Large intestine (tissue), 3 donors: ENCODE results near the gene ITGB8. TPM values are rescaled to one million over a fixed set of nuclear protein-coding genes. Genes with fewer than 3 reads are reported as not detected.

Source experiments
- DNase-seq, 2 donors: peaks; one replicate each; pipeline versions ENCODE4 v3.0.0 to v3.0.0-alpha.2; 2013
- H3K27ac ChIP-seq: one replicate; pipeline ENCODE4 v1.5.1; 2013; ENCODE audit warnings: low read length
- H3K27me3 ChIP-seq: 2 replicates; pipeline ENCODE4 v1.6.1; 2013; ENCODE audit warnings: low read length; ENCODE audit not compliant: control insufficient read depth, insufficient read depth
- H3K36me3 ChIP-seq: 2 replicates; pipeline ENCODE4 v1.6.1; 2013; ENCODE audit warnings: low read length; ENCODE audit not compliant: control insufficient read depth, insufficient read depth
- H3K4me1 ChIP-seq: one replicate; pipeline ENCODE4 v1.6.1; 2013; ENCODE audit warnings: low read length; ENCODE audit not compliant: control insufficient read depth, insufficient read depth
- H3K4me3 ChIP-seq: one replicate; pipeline ENCODE4 v1.5.1; 2013; ENCODE audit warnings: low read length
- H3K9me3 ChIP-seq: one replicate; pipeline ENCODE4 v1.6.1; 2013; ENCODE audit warnings: mild to moderate bottlenecking, low read depth, low read length, moderate library complexity; ENCODE audit not compliant: control insufficient read depth
- WGBS: methylation state at CpG from one replicate; pipeline ENCODE4 v1.1.5; 2013; ENCODE audit warnings: low lambda C conversion rate; ENCODE audit not compliant: insufficient coverage; 5-methylcytosine and 5-hydroxymethylcytosine counted together
- polyA plus RNA-seq: library from polyadenylated mRNA; unstranded; fragments of 120-200 nt; gene quantifications from one replicate; pipeline ENCODE4 v1.2.1, GENCODE V29; 2013

The ITGB8 gene
- polyA plus RNA-seq, 1 donor: 26.8 TPM

DNA sequence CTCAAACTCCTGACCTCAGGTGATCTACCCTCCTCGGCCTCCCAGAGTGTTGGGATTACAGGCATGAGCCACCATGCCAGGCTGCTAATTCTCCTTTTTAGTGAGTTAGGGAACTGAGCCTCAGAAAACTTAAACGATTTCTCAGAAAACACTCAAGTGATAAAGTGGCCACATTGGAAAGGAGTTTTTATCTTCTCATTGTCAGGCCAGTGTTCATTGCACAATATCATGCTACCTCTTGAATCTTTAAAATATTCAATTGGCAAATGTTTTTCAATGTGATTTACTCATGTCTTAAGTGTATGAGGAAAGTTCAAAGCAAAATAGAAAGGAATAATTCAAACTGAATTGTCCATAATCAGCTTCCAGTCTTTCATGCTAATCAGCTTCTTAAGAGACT, 80.7 kb downstream of the ITGB8 start:
- Histone ChIP-seq H3K9me3 (no peaks in the 10 kb centered on the region), H3K4me1 (peaks cover 12% of the 10 kb centered on the region), H3K4me3 (no peak overlapping the region), H3K27me3 (no peaks in the 10 kb centered on the region), H3K27ac (no peak overlapping the region), H3K36me3 (peaks cover 22% of the 10 kb centered on the region)
- DNase-seq: no peak
- 100% methylated on average over 1 of the region's 2 CpGs for WGBS

DNA sequence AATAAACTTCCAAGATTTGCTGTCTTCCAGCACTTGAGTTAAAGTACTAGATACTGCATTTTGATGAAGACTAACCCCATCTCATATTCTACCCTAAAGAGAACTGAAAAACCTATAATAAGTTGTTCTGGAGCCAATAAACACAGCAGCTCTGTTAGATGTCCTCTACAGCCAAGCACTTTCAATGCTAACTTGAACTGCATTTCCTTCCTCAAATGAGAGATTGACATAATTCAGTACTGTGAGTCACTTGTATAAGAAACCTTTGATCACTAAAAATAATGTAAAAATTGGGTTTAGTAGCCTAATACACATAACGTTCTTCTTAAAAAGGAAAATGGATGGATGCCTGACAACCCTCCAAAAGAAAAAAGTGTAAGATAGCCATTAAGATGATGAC, 81.3 kb downstream of the ITGB8 start:
- no peak overlapping the region for H3K4me3 ChIP-seq
- no peaks in the 10 kb centered on the region for H3K9me3 ChIP-seq
- no peaks in the 10 kb centered on the region for H3K27me3 ChIP-seq
- no peak overlapping the region for H3K27ac ChIP-seq
- peaks cover 14% of the 10 kb centered on the region for H3K4me1 ChIP-seq
- H3K36me3 ChIP-seq: peaks cover 20% of the 10 kb centered on the region
- WGBS: 90% methylated on average over 1 of the region's 1 CpG
- no peak for DNase-seq

DNA sequence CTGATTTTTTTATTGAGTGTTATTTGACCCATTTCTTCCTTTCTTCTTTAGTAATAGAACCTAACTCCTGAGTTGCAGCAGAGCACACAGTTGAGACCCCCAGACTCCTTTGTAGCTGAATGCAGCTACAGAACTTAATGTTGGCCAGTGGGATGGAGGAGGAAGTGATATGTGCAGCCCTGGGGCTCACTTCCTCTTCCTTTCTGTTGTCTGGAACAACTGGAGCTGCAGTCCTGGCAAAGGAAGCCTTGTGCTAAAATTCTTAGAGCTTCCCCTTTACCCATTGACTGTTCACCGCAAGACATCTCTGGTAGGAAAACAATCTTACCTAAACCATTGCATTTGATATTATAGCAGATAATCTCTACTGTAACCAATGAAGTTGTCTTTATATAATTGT, 86.6 kb downstream of the ITGB8 start:
- WGBS: 100% methylated on average over 1 of the region's 1 CpG
- Histone ChIP-seq H3K4me1 (peaks cover 11% of the 10 kb centered on the region), H3K27ac (peak overlapping the region; percentile 25), H3K9me3 (no peaks in the 10 kb centered on the region), H3K4me3 (no peak overlapping the region), H3K27me3 (no peaks in the 10 kb centered on the region), H3K36me3 (no peaks in the 10 kb centered on the region)
- DNase-seq: peak in 1 of 2 donors; percentile 13

DNA sequence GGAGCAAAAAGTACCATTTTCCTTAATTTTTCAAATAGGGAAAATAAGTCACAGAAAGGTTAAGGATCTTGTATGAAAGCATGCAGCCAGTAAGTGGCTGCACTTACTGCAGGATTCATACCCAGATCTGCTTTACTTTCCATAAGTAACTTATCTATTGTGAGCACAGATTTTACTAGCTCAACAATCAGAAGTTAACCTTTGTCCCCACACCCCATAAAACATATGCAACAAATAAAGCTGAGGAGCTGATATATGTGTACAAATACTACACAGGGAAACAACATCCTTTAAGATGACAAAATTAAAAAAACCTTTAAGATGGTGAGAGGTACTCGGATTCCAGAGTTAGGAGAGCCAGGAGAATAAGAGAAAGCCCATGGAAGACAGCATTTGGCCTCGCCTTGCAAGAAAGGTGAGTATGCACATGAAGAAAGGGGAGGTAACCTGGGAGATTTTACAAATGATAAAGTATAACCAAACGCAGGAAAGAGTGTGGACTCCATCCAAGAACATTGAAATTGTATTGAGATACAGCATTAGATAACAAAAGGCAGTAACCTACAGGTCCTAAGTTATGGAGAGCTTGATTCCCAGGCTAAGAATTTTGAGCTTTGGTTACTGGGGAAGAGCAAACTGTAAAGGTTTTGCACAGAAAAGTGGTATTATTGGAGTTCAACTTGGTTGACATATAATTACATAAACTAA, 87.1 kb downstream of the ITGB8 start:
- Histone ChIP-seq H3K36me3 (no peaks in the 10 kb centered on the region), H3K4me1 (peaks cover 11% of the 10 kb centered on the region), H3K4me3 (no peak overlapping the region), H3K27ac (peak overlapping the region; percentile 25), H3K9me3 (no peaks in the 10 kb centered on the region), H3K27me3 (no peaks in the 10 kb centered on the region)
- DNase-seq: peak; percentile 51 to 82
- WGBS: 59% methylated on average over 2 of the region's 3 CpGs

DNA sequence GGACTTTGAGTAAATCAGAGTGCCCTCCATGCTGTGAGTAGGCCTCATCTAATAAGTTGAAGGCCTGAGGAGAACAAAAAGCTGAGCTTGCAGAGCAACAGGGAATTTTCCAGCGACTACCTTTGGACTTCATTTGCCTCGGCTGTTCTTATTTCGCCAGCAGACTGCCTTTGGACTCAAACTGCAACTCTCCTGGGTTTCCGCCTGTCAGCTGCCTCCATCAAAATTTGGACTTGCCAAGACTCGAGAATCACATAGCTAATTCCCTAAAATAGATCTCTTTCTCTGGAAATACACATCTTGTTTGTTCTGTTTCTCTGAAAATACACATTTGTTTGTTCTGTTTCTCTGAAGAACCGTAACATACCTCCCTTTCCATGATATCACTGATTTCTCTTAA, 93.8 kb downstream of the ITGB8 start:
- WGBS: 100% methylated on average over 3 of the region's 6 CpGs
- H3K27me3 ChIP-seq: no peaks in the 10 kb centered on the region
- no peaks in the 10 kb centered on the region for H3K9me3 ChIP-seq
- no peak overlapping the region for H3K4me3 ChIP-seq
- H3K27ac ChIP-seq: no peak overlapping the region
- no peaks in the 10 kb centered on the region for H3K4me1 ChIP-seq
- no peaks in the 10 kb centered on the region for H3K36me3 ChIP-seq
- DNase-seq: peak in 1 of 2 donors; percentile 34

DNA sequence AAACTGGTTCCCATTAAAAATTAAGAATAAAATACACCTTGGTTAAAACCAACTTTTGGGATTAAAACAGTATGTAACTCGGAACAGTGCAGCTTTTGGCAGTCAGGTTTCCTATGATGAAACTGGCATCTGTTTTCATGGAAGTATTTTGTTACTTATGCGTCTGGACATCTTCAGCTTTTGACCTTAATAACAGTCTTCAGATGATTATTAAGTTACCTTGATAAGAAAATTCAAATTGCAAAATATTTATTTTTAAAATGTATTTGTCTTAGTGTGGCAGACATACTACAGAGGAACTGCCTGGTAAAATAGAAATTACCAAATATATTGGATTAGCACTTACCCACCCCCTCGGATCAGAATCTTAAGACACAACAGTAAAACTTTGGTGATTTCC, 100.0 kb downstream of the ITGB8 start:
- Histone ChIP-seq H3K36me3 (no peaks in the 10 kb centered on the region), H3K27ac (no peak overlapping the region), H3K4me1 (no peaks in the 10 kb centered on the region), H3K9me3 (no peaks in the 10 kb centered on the region), H3K4me3 (no peak overlapping the region), H3K27me3 (no peaks in the 10 kb centered on the region)
- WGBS: no CpG with 5 or more reads among the region's 3 CpGs
- DNase-seq: no peak

DNA sequence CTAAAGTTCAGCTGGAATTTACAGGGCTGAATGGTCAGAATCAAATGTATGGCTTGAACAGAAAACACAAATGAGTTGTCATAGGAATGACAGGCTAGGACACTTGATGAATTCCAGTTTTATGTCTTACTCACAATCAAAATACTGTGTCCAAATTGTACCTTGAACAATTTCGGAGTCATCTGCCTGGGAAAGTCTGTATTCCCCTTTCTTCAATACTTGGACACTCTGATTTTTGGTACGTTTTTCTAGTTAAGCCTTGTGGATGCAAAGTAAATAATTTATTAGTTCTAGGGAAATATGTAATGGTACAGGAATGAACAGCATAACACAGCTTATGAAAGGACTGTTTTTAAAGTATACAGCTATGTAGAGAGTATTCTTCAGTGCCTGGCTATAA, 100.4 kb downstream of the ITGB8 start:
- no peak for DNase-seq
- Histone ChIP-seq H3K9me3 (no peaks in the 10 kb centered on the region), H3K4me1 (no peaks in the 10 kb centered on the region), H3K4me3 (no peak overlapping the region), H3K27ac (no peak overlapping the region), H3K36me3 (no peaks in the 10 kb centered on the region), H3K27me3 (no peaks in the 10 kb centered on the region)
- WGBS: 67% methylated on average over 1 of the region's 2 CpGs

DNA sequence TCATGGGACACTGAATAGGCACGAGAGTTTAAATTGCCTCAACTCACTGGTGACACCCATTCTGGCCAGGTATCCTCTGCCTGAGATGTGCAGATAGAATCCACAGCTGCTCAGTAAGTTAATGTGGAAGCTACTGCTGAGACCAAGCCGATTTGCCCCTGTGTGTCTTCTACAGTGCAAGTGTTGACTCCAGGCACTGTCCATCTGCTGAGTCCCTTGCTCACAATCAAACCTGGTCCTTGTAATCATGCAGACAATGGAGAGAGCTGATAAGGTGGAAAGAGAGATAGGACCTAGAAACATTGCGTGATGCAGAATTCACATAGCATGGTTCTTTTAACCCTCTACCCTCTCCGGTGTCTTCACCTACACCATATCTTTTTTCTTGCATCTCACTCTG, 101.4 kb downstream of the ITGB8 start:
- H3K4me3 ChIP-seq: no peak overlapping the region
- no peaks in the 10 kb centered on the region for H3K9me3 ChIP-seq
- no peak for DNase-seq
- H3K4me1 ChIP-seq: no peaks in the 10 kb centered on the region
- no peaks in the 10 kb centered on the region for H3K27me3 ChIP-seq
- no peak overlapping the region for H3K27ac ChIP-seq
- WGBS: 100% methylated on average over 1 of the region's 4 CpGs
- no peaks in the 10 kb centered on the region for H3K36me3 ChIP-seq

DNA sequence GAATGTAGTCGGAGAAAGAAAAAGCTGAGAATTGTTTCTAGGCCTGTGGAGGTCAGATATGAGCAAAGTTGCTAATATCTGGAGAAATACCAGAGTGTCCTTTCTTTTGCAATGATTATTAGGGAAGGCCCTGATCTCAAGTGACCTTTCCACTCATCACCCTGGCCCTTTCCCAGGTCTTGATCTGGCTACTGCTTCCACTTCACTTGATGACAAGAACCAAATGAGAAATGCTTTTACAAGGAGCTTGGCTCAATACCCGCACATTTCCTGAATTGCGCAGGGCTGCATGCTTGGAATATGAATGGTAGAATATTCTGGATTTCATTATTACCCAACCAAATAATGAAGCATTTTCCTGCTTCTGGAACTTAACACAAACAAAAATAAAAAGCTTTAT, 104.6 kb downstream of the ITGB8 start:
- no peaks in the 10 kb centered on the region for H3K27me3 ChIP-seq
- no peak overlapping the region for H3K4me3 ChIP-seq
- DNase-seq: no peak
- no peak overlapping the region for H3K27ac ChIP-seq
- H3K9me3 ChIP-seq: no peaks in the 10 kb centered on the region
- H3K36me3 ChIP-seq: no peaks in the 10 kb centered on the region
- H3K4me1 ChIP-seq: no peaks in the 10 kb centered on the region
- WGBS: 100% methylated on average over 1 of the region's 3 CpGs

DNA sequence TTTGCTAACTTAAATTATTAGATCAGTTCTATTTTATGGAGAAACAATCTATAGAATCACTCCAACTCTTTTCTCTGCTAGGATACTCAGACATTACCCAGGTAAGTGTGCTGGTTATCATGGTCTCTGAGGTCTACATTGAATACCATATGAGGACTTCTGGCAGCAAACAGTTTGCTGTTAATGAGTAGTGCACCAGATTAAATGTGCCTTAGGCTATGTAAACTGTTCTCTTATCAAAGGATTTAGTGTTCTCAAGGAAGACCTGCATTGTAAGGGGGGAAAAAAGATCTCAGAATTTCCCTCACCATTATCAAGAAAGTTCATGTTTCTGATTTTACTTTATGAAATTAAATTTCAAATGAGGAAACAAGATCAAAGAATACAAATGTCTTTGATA, 107.5 kb downstream of the ITGB8 start:
- Histone ChIP-seq H3K9me3 (no peaks in the 10 kb centered on the region), H3K36me3 (no peaks in the 10 kb centered on the region), H3K27ac (no peak overlapping the region), H3K4me3 (no peak overlapping the region), H3K4me1 (no peaks in the 10 kb centered on the region), H3K27me3 (no peaks in the 10 kb centered on the region)
- no peak for DNase-seq

DNA sequence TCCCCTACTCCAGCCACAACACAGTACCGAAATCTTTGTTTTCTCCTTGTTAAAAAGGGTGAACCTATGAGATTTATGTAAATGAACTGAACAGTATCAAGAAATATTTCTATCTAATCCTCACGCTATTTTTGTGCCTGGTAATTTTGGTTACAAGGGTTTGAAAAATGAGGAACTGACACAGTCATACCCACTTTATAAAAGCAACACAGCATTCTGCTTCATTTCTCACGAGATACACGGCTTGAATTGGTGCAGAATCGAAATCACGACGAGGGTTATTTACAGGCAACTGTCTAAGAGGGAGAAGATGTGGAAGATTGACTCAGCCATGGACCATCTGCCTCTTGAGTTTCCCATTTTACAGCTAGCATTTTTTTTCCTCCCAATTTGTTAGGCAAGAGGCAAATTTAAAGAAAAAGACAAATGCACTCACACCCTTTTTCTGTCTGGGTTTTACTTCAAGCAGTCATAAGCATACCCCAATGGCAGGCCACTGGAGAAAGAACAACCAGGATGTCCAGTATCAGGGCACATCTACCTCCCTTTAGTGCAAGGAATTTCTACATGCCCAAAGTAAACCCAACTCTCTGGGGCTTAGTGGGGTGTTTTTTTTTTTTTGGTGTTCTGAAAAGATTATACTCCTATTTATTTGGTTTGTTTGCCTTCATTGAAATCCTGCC, 108.1 kb downstream of the ITGB8 start:
- no peak for DNase-seq
- Histone ChIP-seq H3K27me3 (no peaks in the 10 kb centered on the region), H3K36me3 (no peaks in the 10 kb centered on the region), H3K9me3 (no peaks in the 10 kb centered on the region), H3K4me1 (no peaks in the 10 kb centered on the region), H3K27ac (no peak overlapping the region), H3K4me3 (no peak overlapping the region)
- WGBS: 90% methylated on average over 2 of the region's 7 CpGs
